Measurements from ENCODE around the gene RIPK3. TPM values are rescaled to one million over a fixed set of nuclear protein-coding genes. Genes with fewer than 3 reads are reported as not detected.

The RIPK3 gene
- total RNA-seq, 4 donors from 2014 or later, result 0.29 to 123 (median 6.0) TPM

DNA sequence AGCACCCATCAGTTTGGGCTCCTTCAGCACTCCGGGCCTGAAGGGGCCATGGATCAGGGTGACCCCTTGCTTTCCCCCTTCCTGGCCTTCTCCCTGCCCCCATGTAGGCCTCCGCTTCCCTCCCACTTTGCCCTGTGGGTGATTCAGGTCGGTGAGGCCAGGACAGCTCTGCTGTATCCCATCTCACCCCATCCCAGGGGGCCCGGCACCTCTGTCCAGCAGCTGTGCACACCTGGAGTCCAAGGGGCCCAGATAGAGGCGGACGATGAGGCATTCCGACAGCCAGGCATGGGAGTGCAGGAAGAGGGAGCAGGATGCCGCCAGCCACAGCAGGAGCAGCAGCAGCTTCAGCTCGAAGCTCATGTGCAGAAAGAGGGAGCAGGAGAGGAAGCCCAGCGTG, 17.1 kb downstream of the RIPK3 start:
- Histone ChIP-seq H3K9me3 (no peaks in the 10 kb centered on the region), H3K36me3 (no peaks in the 10 kb centered on the region), H3K27ac (no peak overlapping the region), H3K4me3 (no peak overlapping the region), H3K4me1 (no peaks in the 10 kb centered on the region), H3K27me3 (no peaks in the 10 kb centered on the region)
- TF ChIP-seq, protein P1, sequence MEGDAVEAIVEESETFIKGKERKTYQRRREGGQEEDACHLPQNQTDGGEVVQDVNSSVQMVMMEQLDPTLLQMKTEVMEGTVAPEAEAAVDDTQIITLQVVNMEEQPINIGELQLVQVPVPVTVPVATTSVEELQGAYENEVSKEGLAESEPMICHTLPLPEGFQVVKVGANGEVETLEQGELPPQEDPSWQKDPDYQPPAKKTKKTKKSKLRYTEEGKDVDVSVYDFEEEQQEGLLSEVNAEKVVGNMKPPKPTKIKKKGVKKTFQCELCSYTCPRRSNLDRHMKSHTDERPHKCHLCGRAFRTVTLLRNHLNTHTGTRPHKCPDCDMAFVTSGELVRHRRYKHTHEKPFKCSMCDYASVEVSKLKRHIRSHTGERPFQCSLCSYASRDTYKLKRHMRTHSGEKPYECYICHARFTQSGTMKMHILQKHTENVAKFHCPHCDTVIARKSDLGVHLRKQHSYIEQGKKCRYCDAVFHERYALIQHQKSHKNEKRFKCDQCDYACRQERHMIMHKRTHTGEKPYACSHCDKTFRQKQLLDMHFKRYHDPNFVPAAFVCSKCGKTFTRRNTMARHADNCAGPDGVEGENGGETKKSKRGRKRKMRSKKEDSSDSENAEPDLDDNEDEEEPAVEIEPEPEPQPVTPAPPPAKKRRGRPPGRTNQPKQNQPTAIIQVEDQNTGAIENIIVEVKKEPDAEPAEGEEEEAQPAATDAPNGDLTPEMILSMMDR (IDR thresholded peaks at IDR 0.05), result no peak
- TF ChIP-seq POLR2A (IDR thresholded peaks at IDR 0.05), result no peak
- DNase-seq, result no peak
- intact Hi-C loops (cut with DNase I; ENCODE audit: low total_unique reads), result no loop called here

DNA sequence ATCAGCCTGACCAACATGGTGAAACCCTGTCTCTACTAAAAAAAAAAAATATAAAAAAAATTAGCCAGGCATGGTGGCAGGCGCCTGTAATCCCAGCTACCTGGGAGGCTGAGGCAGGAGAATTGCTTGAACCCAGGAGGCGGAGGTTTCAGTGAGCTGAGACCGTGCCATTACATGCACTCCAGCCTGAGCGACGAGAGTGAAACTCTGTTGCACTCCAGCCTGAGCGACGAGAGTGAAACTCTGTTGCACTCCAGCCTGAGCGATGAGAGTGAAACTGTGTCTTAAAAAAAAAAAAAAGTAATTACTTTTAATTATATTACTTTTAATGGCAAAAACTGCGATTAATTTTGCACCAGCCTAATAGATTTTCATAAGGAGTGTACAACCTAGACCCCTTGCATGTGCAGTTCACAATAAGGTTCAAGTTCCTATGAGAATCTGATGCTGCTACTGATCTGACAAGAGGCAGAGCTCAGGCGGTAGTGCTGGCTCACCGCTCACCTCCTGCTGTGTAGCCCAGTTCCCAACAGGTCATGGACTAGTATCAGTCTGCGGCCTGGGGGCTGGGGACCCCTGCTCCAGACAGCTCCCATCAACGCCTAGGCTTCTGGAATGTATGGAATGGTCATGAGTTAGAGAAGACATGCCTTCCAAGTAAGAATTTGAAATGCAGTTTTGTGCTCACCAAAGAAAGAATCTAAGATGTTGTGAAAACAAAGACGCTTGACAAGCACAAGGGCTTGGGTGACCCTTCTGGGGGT, 18.4 kb downstream of the RIPK3 start:
- intact Hi-C loops (cut with DNase I; ENCODE audit: low total_unique reads), result no loop called here
- TF ChIP-seq, protein P1 (IDR thresholded peaks at IDR 0.05), result no peak
- TF ChIP-seq POLR2A (IDR thresholded peaks at IDR 0.05), result no peak
- H3K4me1 ChIP-seq, result peaks cover 0 to 4% of the 10 kb centered on the region in 2 donors
- no peak overlapping the region for H3K27ac ChIP-seq
- H3K36me3 ChIP-seq, result no peaks in the 10 kb centered on the region
- no peak for DNase-seq
- H3K27me3 ChIP-seq, result no peaks in the 10 kb centered on the region
- H3K4me3 ChIP-seq, result no peak overlapping the region
- no peaks in the 10 kb centered on the region for H3K9me3 ChIP-seq

DNA sequence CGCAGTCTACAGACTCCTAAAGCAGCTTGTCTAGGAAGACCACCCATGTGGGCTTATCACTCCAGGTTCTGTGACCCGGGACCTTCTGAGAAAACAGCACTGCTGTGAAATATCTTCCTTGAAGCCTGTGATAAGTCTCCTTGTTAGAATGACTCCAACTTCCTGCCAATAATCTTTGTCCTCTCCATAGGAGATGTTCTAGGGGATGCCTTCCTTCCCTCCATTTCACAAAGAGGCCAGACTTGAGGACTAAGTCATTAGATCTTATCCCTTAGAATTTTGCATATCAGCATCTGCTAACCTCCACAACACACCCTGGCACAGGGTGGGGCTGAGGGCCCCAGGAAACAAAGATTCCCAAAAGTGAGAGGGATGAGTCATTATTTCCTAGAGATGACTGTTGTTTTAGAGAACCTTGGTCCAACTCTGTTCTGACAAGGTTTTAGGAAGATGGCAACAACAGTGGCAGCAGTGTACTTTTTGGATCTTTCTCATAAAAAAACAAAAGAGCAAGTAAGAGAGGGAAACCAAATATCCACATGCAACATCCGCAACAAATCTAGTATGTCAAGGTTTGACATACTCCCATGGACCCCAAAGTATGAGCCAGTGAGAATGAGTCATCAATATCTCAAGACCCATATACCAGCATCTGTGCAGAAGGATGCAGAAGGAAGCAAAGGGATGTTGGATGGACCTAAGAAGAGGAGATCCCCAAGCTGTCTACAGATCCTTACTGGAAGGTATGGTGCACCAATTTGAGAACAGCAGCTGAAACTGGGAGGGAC, 22.5 kb downstream of the RIPK3 start:
- Histone ChIP-seq H3K9me3 (no peaks in the 10 kb centered on the region), H3K36me3 (no peaks in the 10 kb centered on the region), H3K4me3 (no peak overlapping the region), H3K27ac (no peak overlapping the region), H3K27me3 (no peaks in the 10 kb centered on the region), H3K4me1 (peaks cover 0 to 10% of the 10 kb centered on the region in 2 donors)
- intact Hi-C loops (cut with DNase I; ENCODE audit: low total_unique reads), result no loop called here
- TF ChIP-seq, protein P1 (IDR thresholded peaks at IDR 0.05), result no peak
- TF ChIP-seq POLR2A (IDR thresholded peaks at IDR 0.05), result no peak
- DNase-seq, result no peak

DNA sequence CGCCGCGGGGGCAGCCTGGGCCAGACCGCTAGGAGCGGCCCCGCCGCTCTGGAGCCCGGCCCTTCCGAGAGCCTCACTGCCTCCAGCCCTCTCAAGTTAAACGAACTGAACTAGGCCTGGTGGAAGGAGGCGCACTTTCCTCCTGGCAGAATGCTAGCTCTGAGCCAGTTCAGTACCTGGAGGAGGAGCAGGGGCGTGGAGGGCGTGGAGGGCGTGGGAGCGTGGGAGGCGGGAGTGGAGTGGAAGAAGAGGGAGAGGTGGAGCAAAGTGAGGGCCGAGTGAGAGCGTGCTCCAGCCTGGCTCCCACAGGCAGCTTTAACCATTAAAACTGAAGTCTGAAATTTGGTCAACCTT, 23.2 kb downstream of the RIPK3 start:
- intact Hi-C loops (cut with DNase I; ENCODE audit: low total_unique reads), result no loop called here
- no peaks in the 10 kb centered on the region for H3K27me3 ChIP-seq
- H3K4me1 ChIP-seq, result peaks cover 0 to 10% of the 10 kb centered on the region in 2 donors
- TF ChIP-seq, protein P1 (IDR thresholded peaks at IDR 0.05), result no peak
- no peak for TF ChIP-seq POLR2A (IDR thresholded peaks at IDR 0.05)
- H3K9me3 ChIP-seq, result no peaks in the 10 kb centered on the region
- H3K36me3 ChIP-seq, result no peaks in the 10 kb centered on the region
- no peak for DNase-seq
- peak overlapping the region in 1 of 2 donors; percentile 34 for H3K27ac ChIP-seq
- no peak overlapping the region for H3K4me3 ChIP-seq
